ENCODE results near the gene RYR2.

The RYR2 gene

DNA sequence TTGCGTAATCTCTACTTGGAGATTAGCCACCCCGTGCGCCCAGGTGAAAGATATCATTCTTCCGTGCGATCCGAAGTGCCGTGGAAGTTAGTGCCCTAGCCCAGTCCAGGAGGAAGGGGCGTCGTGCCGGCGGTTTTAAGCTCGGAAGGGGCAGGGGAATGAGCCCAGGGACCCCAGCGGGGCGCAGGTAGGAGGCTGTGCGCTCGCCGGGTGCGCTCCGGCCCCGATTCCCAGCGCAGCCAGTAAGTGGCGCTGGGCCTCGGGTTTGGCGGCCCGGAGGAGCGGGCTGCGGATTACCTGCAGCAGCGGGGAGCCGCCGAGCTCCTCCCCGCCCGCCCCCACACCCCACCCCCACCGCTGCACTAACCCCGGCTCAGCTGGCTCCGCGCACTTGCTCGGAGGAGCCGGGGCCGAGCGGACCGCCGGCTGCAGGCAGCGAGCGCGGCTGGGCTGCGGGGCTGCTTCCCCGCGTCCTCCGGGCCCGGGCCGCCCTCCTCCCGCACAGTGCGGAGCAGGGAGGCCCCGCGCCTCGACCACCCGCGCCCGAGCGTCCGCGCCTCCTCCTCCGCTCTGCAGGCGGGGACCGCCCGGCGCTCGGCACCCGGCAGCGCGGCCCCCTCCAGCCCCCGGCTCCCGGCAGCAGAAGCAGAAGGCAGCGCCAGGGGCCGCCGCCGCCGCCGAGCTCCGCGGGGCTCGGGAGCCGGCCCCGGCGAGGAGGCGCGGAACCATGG lies at the start of gene RYR2:
Gene RYR2, plus strand, starts transcription at position 390 of the 731 bp plus-strand sequence. Its CDS starts 338 bp downstream, at position 728.
- no peak for FAIRE-seq

- no peak for FAIRE-seq
Observed at GRCh38 chr1:236992449-236992848, 49.5 kb upstream of the RYR2 start.

GRCh38 chr1:236994450-236994849 lies 47.5 kb upstream of the RYR2 start:
- FAIRE-seq = no peak

GRCh38 chr1:236997361-236997760 lies 44.6 kb upstream of the RYR2 start:
- no peak for FAIRE-seq

- FAIRE-seq = no peak
Observed at GRCh38 chr1:236997882-236998281, 44.1 kb upstream of the RYR2 start.

DNA sequence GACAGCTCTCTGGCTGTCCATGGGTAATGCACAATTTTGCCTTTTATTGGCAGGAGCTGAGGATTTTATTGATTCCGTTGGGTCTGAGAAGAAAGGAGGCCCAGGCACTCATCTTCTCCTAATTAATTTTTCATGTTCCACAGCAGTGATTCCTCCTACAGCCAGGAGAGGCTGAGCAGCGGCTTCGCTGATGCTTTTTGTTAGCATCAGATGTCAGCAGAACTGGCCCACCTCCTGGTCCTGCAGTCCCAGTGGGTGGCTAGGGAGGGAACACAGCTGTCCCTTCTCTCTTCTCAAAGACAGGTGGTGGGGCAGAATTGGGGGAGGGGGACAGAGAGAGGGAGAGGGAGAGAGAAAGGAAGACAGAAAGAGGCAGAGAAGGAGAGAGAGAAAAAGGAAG lies 43.4 kb upstream of the RYR2 start:
- FAIRE-seq = no peak

DNA sequence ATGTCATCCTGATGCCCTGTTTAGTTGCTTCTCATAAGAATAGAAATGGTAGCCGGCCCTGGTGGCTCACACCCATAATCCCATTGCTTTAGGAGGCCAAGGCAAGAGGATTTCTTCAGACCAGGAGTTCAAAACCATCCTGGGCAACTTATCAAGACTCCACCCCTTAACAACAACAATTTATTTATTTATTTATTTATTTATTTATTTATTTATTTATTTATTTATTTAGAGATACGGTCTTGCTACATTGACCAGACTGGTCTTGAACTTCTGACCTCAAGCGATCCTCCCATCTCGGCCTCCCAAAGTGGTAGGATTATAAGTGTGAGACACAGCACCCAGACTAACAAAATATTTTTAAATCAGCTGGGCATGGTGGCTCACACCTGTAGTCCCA lies 41.8 kb upstream of the RYR2 start:
- FAIRE-seq = no peak

GRCh38 chr1:237003516-237003915 lies 38.5 kb upstream of the RYR2 start:
- FAIRE-seq = no peak

DNA sequence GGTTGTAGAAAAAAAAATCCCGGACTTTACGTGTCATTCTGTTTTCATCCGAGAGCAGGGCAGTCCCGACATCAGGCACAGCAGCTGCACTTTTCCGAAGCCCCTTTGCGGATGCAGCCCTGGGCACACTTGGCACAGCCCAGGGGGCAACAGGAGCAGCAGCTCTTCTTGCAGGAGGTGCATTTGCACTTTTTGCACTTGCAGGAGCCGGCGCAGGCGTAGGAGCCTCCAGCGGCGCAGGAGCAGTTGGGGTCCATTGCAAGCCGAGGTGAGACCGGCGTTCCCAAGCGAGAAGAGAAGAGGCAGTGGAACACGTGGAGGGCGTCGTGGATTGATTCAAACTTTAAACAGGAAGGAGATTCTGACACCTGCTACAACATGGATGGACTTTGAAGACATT lies 37.9 kb upstream of the RYR2 start, which contains the start of gene MT1HL1:
Gene MT1HL1, minus strand, starts transcription at position 326 of the 400 bp plus-strand sequence. Its CDS starts 69 bp downstream, at position 257.
- FAIRE-seq = no peak

DNA sequence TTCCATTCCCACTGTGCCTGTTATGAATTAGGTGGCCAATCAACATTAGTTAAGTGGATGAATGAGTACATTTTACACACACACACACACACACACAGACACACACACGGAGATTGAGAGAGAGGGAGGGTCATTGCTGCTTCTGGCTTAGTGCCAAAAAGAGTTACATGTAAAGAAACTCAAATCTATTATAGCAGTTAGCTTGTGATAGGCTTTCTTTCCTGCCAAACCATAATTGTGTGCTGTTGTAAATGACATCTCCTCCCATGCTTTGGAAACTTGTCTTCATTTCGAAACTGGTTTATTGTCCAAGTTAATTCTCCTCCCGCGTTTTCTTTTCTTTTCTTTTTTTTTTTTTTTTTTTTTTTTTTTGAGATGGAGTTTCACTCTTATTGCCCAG lies 36.3 kb upstream of the RYR2 start:
- FAIRE-seq = no peak

- no peak for FAIRE-seq
Observed at GRCh38 chr1:237007147-237007881, 34.7 kb upstream of the RYR2 start.

DNA sequence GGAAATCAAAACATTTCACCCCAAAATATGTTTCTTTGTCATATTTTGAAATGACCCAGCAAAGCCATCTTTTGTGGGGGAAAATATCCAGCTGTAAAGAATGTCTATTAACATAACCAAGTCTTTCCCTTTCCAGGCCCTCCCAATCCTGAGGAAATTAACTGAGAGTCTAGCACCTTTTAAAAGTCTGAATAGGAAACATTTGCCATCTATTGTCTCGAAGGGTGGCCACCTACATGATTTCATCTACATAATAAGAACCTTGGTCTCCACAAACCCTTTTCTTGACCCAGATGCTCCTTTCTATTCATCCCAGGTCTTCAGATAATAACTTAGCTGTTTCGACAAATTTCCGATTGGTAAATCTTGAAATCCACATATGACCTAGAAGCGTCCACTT lies 32.4 kb upstream of the RYR2 start:
- FAIRE-seq = no peak

DNA sequence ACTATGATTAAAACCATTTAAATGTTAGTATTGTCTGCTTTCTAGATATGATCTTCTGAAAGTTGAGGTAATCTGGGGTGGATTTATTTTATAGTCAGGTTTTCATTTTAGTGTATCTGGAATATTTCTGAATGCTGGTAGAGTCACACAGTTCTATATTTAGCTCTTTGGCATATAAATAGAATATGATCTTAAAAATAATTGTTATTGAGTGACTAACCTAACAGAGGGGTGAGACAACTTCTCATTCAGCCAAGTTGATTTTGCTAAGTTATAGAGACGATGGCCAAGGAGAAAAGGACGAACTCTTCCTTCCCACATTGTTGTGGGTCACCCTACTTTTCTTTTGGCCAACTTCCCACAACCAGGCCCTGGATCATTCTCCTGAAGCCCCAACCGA lies 30.6 kb upstream of the RYR2 start:
- FAIRE-seq = no peak

GRCh38 chr1:237012361-237012760 lies 29.6 kb upstream of the RYR2 start:
- no peak for FAIRE-seq

- FAIRE-seq = no peak
Observed at GRCh38 chr1:237012788-237013383, 29.1 kb upstream of the RYR2 start.

DNA sequence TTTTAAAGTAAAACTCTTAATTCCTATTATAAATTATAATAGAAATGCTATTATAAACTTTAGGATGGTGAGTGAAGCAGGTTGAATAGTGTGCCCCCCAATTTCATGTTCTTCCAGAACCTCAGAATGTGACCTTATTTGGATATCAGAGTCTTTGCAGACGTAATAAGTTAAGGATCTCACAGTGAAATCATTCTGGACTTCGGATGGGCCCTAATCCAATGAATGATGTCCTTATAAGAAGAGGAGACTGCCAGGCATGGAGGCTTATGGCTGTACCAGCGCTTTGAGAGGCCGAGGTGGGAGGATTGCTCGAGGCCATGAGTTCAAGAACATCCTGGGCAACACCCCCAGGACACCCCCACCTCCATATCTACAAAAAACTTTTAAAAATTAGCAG lies 28.4 kb upstream of the RYR2 start:
- no peak for FAIRE-seq

DNA sequence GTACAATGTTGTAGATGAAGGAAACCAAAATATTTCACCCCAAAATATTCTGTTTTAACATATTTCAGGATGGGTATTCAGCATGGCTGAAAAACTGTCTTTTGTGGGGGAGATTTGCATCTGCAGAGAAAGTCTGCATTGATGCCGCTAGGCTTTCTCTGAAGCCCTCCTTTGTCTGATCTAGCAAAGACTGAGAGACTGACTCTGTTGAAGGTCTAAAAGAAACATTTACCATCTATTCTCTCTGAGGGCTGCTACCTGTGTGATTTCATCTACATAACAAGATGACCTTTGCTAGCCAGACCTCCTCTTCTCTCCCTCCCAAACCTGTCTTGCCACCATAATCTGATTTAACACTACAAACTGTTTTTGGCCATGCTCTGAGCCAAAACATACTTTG lies 25.4 kb upstream of the RYR2 start:
- FAIRE-seq = no peak

DNA sequence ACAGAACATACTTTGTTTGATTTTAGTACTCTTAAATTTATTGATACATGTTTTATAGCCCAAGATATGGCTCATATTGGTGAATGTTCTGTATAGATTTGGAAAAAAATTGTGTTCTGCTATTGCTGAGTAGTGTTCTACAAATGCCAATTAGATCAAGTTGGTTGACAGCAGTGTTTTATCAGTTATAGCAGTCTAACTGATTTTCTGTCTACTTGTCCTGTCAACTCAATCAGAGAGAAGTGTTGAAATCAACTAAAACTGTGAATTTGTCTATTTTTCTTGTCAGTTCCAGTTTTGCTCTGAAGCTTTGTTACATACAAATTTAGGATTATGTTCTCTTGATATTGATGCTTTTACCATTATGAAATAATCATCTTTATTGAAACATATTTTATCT lies 23.1 kb upstream of the RYR2 start:
- no peak for FAIRE-seq

GRCh38 chr1:237025358-237026074 lies 16.5 kb upstream of the RYR2 start:
- FAIRE-seq = peak; percentile 72

- no peak for FAIRE-seq
Observed at GRCh38 chr1:237029240-237029639, 12.7 kb upstream of the RYR2 start.

GRCh38 chr1:237029850-237030535 lies 12.0 kb upstream of the RYR2 start:
- no peak for FAIRE-seq

DNA sequence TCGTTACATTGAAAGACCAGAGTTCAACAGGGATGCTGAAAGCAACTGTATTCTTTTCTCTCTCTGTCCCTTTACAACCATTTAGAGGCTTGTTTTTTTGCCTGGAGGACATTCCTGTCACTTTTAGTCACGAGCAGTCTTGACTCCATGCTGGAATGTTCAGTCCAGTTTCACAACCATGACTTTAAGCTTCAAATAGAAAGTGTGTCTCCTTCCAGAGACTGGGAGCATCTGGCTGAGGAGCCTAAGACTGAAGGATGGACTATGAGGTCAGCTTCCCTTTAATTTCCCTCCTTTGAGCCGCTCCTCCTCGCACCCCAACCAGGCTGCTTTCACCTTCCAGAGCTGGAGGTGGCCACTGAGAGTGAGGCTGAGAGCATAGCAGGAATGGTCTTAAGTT lies 10.5 kb upstream of the RYR2 start:
- no peak for FAIRE-seq

DNA sequence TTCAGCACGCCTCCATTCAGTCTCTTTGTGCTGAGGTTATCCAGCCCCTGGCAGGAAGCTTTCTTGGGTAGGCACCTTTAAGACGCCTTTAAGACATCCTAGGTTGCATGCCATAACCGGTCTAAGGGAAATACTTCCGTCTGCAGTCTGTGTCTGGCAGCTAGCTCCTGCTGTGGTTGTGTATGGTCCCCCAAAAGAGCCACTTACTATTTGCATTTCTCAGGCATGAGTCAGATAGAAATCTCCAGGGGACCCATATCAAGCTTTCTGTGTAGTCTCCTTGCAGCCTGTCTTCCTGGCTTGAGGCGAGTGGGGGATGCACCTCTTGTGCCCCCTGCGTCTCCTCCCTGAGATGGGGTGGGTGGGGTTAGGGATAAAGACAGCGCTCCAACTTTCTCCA lies 10.0 kb upstream of the RYR2 start:
- no peak for FAIRE-seq

Measured in TTC549 (cell line).